GM23338 (cell line): Measurements from ENCODE around the gene TTC13. TPM values are rescaled to one million over a fixed set of nuclear protein-coding genes. Genes with fewer than 3 reads are reported as not detected.

ENCODE experiments used
- ATAC-seq: fragments of 200-7000 bp; cut with Tn5 transposase; 3 replicates; pipeline ENCODE4 v1.9.1; 2020
- DNase-seq: peaks from one replicate; pipeline ENCODE4 v3.0.0-alpha.2; 2015; ENCODE audit warnings: low spot score
- H2AFZ ChIP-seq: fragments of 200-600 bp; sonication (generic); 2 replicates; pipeline ENCODE4 v1.8.0; 2016; ENCODE audit warnings: antibody characterized with exemption, mild to moderate bottlenecking, moderate library complexity
- H3F3A ChIP-seq: fragments of 200-600 bp; sonication (generic); replicated peaks from 2 replicates; pipeline ENCODE4 v1.8.0; 2017; ENCODE audit warnings: antibody characterized with exemption, mixed run types, low read depth
- H3K27ac ChIP-seq: fragments of 200-600 bp; sonication (generic); 2 replicates; pipeline ENCODE4 v1.6.1; 2016; ENCODE audit warnings: low read depth
- H3K27me3 ChIP-seq: fragments of 200-600 bp; sonication (generic); 2 replicates; pipeline ENCODE4 v1.8.0; 2016; ENCODE audit warnings: mild to moderate bottlenecking, mixed run types, moderate library complexity; ENCODE audit not compliant: insufficient read depth
- H3K36me3 ChIP-seq: fragments of 200-600 bp; sonication (generic); 2 replicates; pipeline ENCODE4 v1.8.0; 2016; ENCODE audit warnings: mild to moderate bottlenecking; ENCODE audit not compliant: insufficient read depth
- H3K4me1 ChIP-seq: fragments of 200-600 bp; sonication (generic); 2 replicates; pipeline ENCODE4 v1.8.0; 2016; ENCODE audit warnings: mild to moderate bottlenecking, moderate library complexity; ENCODE audit not compliant: insufficient read depth
- H3K4me2 ChIP-seq: fragments of 200-600 bp; sonication (generic); 2 replicates; pipeline ENCODE4 v1.7.1; 2017; ENCODE audit warnings: mixed run types
- H3K4me3 ChIP-seq: fragments of 200-600 bp; sonication (generic); 2 replicates; pipeline ENCODE4 v1.6.1; 2016; ENCODE audit warnings: mixed run types
- H3K79me2 ChIP-seq: fragments of 200-600 bp; sonication (generic); replicated peaks from 2 replicates; pipeline ENCODE4 v1.8.0; 2017; ENCODE audit warnings: mild to moderate bottlenecking; ENCODE audit not compliant: insufficient read depth
- H3K9me2 ChIP-seq: fragments of 200-600 bp; sonication (generic); 2 replicates; pipeline ENCODE4 v1.8.0; 2017; ENCODE audit not compliant: insufficient read depth
- H4K20me1 ChIP-seq: fragments of 200-600 bp; sonication (generic); replicated peaks from 2 replicates; pipeline ENCODE4 v1.8.0; 2017; ENCODE audit warnings: mild to moderate bottlenecking; ENCODE audit not compliant: insufficient read depth
- H3K27ac Mint-ChIP-seq: 2 replicates; pipeline ENCODE4 v1.8.0; 2020; ENCODE audit warnings: inconsistent platforms, mild to moderate bottlenecking, moderate library complexity, mixed read lengths
- H3K27me3 Mint-ChIP-seq: 3 replicates; pipeline ENCODE4 v1.8.0; 2022; ENCODE audit warnings: low read depth, mild to moderate bottlenecking, moderate library complexity, mixed read lengths, inconsistent platforms; ENCODE audit not compliant: insufficient read depth, poor library complexity
- H3K36me3 Mint-ChIP-seq: 3 replicates; pipeline ENCODE4 v1.8.0; 2021; ENCODE audit warnings: low read depth, mild to moderate bottlenecking, inconsistent platforms, moderate library complexity, mixed read lengths
- H3K4me1 Mint-ChIP-seq: 3 replicates; pipeline ENCODE4 v1.8.0; 2020; ENCODE audit warnings: mild to moderate bottlenecking, inconsistent platforms, mixed read lengths
- H3K4me3 Mint-ChIP-seq: 3 replicates; pipeline ENCODE4 v1.8.0; 2021; ENCODE audit warnings: moderate library complexity, mild to moderate bottlenecking, inconsistent platforms, mixed read lengths
- H3K9me3 Mint-ChIP-seq: 3 replicates; pipeline ENCODE4 v1.8.0; 2020; ENCODE audit warnings: moderate library complexity, mild to moderate bottlenecking, inconsistent platforms, mixed read lengths
- CTCF ChIP-seq, 2 experiments: fragments of 200-600 bp in 1 of 2; sonication (generic) in 1 of 2; conservative IDR thresholded peaks; 2 replicates each; pipeline versions ENCODE4 v1.5.1 to v1.6.1; 2016 to 2017; ENCODE audit warnings: antibody characterized with exemption in 2 of 2, low read depth in 2 of 2, mild to moderate bottlenecking in 2 of 2, moderate library complexity in 1 of 2
- EZH2 ChIP-seq: fragments of 200-600 bp; sonication (generic); IDR thresholded peaks from one replicate; pipeline ENCODE4 v1.8.0; 2017; ENCODE audit warnings: antibody characterized with exemption, mild to moderate bottlenecking, low read depth; ENCODE audit not compliant: unreplicated experiment
- EZH2phosphoT487 ChIP-seq: fragments of 200-600 bp; sonication (generic); IDR thresholded peaks from one replicate; pipeline ENCODE4 v1.8.1; 2018; ENCODE audit warnings: antibody characterized with exemption; ENCODE audit not compliant: unreplicated experiment
- NANOG ChIP-seq: IDR thresholded peaks from 2 replicates; pipeline ENCODE4 v1.6.1; 2016; ENCODE audit warnings: antibody characterized with exemption, borderline replicate concordance
- REST ChIP-seq: IDR thresholded peaks from one replicate; pipeline ENCODE4 v1.6.1; 2018; ENCODE audit warnings: antibody characterized with exemption; ENCODE audit not compliant: unreplicated experiment
- polyA plus RNA-seq: library from polyadenylated mRNA; unstranded; fragments of >200 nt; fragmentation: Nextera tagmentation; extraction: Ambion mirVana; gene quantifications from 2 replicates; pipeline ENCODE4 v1.2.1, GENCODE V29; 2016
- total RNA-seq: library from RNA; depleted of rRNA; stranded (reverse); fragments of >200 nt; shearing (Covaris generic); gene quantifications from 2 replicates; pipeline ENCODE4 v1.2.3, GENCODE V29; 2014

TTC13 gene
- total and polyA plus RNA-seq, 2 experiments from 2014 or later = 3.8 to 9.4 TPM

- Histone ChIP-seq H3K4me3 (no peak overlapping the region), H3K36me3 (no peaks in the 10 kb centered on the region), H4K20me1 (peaks cover 36% of the 10 kb centered on the region; the same call in 1 of the 2 replicates), H3K9me2 (no peaks in the 10 kb centered on the region), H3K79me2 (peaks cover 94% of the 10 kb centered on the region), H3K4me2 (no peak overlapping the region), H3K27me3 (no peaks in the 10 kb centered on the region), H3K4me1 (peaks cover 36% of the 10 kb centered on the region), H3K27ac (0 out of 2 replicates have a peak overlapping the region, but pooled peaks have one; percentile 35), H2AFZ (no peak overlapping the region), H3F3A (no peaks in the 10 kb centered on the region)
- no peak for TF ChIP-seq EZH2
- TF ChIP-seq EZH2phosphoT487 = no peak
- TF ChIP-seq CTCF (conservative IDR thresholded peaks at IDR 0.05; ENCODE audit: low read depth in 2 of 2) = peak; percentile 59 to 61
- TF ChIP-seq REST = peak; percentile 66
- Mint-ChIP-seq H3K4me1 (peaks cover 68% of the 10 kb centered on the region), H3K4me3 (no peak overlapping the region), H3K27me3 (no peaks in the 10 kb centered on the region), H3K36me3 (peaks cover 6% of the 10 kb centered on the region; the same call in 1 of the 3 replicates), H3K9me3 (no peaks in the 10 kb centered on the region), H3K27ac (no peak overlapping the region)
- ATAC-seq (peak; percentile 63), DNase-seq (peak; percentile 73)
These were observed 117.2 kb downstream of the TTC13 start for GRCh38 chr1:230861489-230861888.

- H3K27ac ChIP-seq = no peak overlapping the region
- DNase-seq (peak; percentile 60), ATAC-seq (peak; percentile 30)
- H3K4me3 ChIP-seq = no peak overlapping the region
- no peaks in the 10 kb centered on the region for H3F3A ChIP-seq
- peaks cover 33% of the 10 kb centered on the region for H3K4me1 ChIP-seq
- no peaks in the 10 kb centered on the region for H3K27me3 ChIP-seq
- peaks cover 6% of the 10 kb centered on the region; the same call in 1 of the 3 replicates for H3K36me3 Mint-ChIP-seq
- no peaks in the 10 kb centered on the region for H3K36me3 ChIP-seq
- no peak for TF ChIP-seq NANOG
- peak; percentile 53 to 67 for TF ChIP-seq CTCF (conservative IDR thresholded peaks at IDR 0.05; ENCODE audit: low read depth in 2 of 2)
- H3K27me3 Mint-ChIP-seq = no peaks in the 10 kb centered on the region
- H3K9me2 ChIP-seq = no peaks in the 10 kb centered on the region
- H3K79me2 ChIP-seq = peaks cover 94% of the 10 kb centered on the region
- no peak overlapping the region for H2AFZ ChIP-seq
- no peak overlapping the region for H3K4me3 Mint-ChIP-seq
- H3K4me2 ChIP-seq = no peak overlapping the region
- peaks cover 36% of the 10 kb centered on the region; the same call in 1 of the 2 replicates for H4K20me1 ChIP-seq
- no peak overlapping the region for H3K27ac Mint-ChIP-seq
- H3K4me1 Mint-ChIP-seq = peaks cover 70% of the 10 kb centered on the region
- no peaks in the 10 kb centered on the region for H3K9me3 Mint-ChIP-seq
These were observed 117.9 kb downstream of the TTC13 start for GRCh38 chr1:230860617-230861384.
